GM21381 (cell line): ENCODE measurements around the gene PRMT1.

ENCODE experiments used
- ATAC-seq: cut with Tn5 transposase; IDR thresholded peaks from one replicate; pipeline ENCODE4 v1.9.1; 2021; ENCODE audit warnings: mild to moderate bottlenecking, moderate library complexity; ENCODE audit not compliant: unreplicated experiment

The PRMT1 gene

GRCh38 chr19:49687566-49688316, 10.7 kb downstream of the PRMT1 start:
- ATAC-seq: no peak

GRCh38 chr19:49688531-49689132, 11.6 kb downstream of the PRMT1 start:
- no peak for ATAC-seq

GRCh38 chr19:49689133-49690078, 12.3 kb downstream of the PRMT1 start, which contains the start of gene ADM5:
TSS of gene ADM5 (plus strand) at chr19:49689594. CDS start at chr19:49689838, 244 bp downstream.
- no peak for ATAC-seq

- no peak for ATAC-seq
These were observed 13.1 kb downstream of the PRMT1 start for GRCh38 chr19:49690079-49690655.

GRCh38 chr19:49690656-49691242, 13.7 kb downstream of the PRMT1 start, which contains the start of gene CPT1C:
TSS of gene CPT1C (plus strand) at chr19:49691116. CDS start at chr19:49692253, 1,137 bp downstream.
- ATAC-seq: no peak

GRCh38 chr19:49691243-49692146, 14.4 kb downstream of the PRMT1 start:
- no peak for ATAC-seq

GRCh38 chr19:49692147-49692506, 15.1 kb downstream of the PRMT1 start:
- ATAC-seq: no peak

- ATAC-seq: no peak
These were observed 19.0 kb downstream of the PRMT1 start for GRCh38 chr19:49696115-49696514.

- ATAC-seq: no peak
These were observed 19.8 kb downstream of the PRMT1 start for GRCh38 chr19:49696865-49697264.

- ATAC-seq: no peak
These were observed 22.3 kb downstream of the PRMT1 start for GRCh38 chr19:49699364-49699763.

GRCh38 chr19:49700563-49700962, 23.5 kb downstream of the PRMT1 start:
- ATAC-seq: no peak

- ATAC-seq: no peak
These were observed 24.3 kb downstream of the PRMT1 start for GRCh38 chr19:49701271-49701786.

- ATAC-seq: no peak
These were observed 28.0 kb downstream of the PRMT1 start for GRCh38 chr19:49704888-49705642.

- no peak for ATAC-seq
These were observed 28.8 kb downstream of the PRMT1 start for GRCh38 chr19:49705919-49706318.

- no peak for ATAC-seq
These were observed 33.4 kb downstream of the PRMT1 start for GRCh38 chr19:49710372-49710951.

GRCh38 chr19:49712397-49712859, 35.4 kb downstream of the PRMT1 start:
- ATAC-seq: no peak

GRCh38 chr19:49713236-49713845, 36.3 kb downstream of the PRMT1 start:
- ATAC-seq: no peak

- no peak for ATAC-seq
These were observed 39.1 kb downstream of the PRMT1 start for GRCh38 chr19:49716154-49716553.
